Vagina (tissue), 2 donors: ENCODE data around the gene SYNM.

ENCODE experiments used
- POLR2A ChIP-seq, 2 donors: fragments of 450-650 bp; IDR thresholded peaks; one replicate each; pipeline ENCODE4 v1.6.1; 2017; ENCODE audit warnings: antibody characterized with exemption in 2 of 2, mild to moderate bottlenecking in 2 of 2, moderate library complexity in 2 of 2
- TF ChIP-seq, protein P1 (sequence below), 3 experiments: fragments of 450-650 bp in 2 of 3; fragments of 200-600 bp in 1 of 3; sonication (generic) in 1 of 3; IDR thresholded peaks; one replicate each; pipeline ENCODE4 v1.5.1; 2017 to 2019; ENCODE audit warnings: antibody characterized with exemption in 3 of 3, mild to moderate bottlenecking in 2 of 3, moderate library complexity in 2 of 3

DNA sequence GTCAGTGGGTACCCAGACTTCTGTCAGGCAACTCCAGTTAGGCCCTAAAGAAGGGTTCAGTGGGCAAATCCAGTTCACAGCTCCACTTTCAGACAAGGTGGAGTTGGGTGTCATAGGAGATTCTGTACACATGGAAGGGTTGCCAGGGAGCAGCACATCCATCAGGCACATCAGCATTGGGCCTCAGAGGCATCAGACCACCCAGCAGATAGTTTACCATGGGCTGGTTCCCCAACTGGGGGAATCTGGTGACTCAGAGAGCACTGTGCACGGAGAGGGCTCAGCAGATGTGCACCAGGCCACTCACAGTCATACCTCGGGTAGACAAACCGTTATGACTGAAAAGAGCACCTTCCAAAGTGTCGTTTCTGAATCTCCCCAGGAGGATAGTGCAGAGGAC lies 27.2 kb downstream of the SYNM start:
- TF ChIP-seq, protein P1, sequence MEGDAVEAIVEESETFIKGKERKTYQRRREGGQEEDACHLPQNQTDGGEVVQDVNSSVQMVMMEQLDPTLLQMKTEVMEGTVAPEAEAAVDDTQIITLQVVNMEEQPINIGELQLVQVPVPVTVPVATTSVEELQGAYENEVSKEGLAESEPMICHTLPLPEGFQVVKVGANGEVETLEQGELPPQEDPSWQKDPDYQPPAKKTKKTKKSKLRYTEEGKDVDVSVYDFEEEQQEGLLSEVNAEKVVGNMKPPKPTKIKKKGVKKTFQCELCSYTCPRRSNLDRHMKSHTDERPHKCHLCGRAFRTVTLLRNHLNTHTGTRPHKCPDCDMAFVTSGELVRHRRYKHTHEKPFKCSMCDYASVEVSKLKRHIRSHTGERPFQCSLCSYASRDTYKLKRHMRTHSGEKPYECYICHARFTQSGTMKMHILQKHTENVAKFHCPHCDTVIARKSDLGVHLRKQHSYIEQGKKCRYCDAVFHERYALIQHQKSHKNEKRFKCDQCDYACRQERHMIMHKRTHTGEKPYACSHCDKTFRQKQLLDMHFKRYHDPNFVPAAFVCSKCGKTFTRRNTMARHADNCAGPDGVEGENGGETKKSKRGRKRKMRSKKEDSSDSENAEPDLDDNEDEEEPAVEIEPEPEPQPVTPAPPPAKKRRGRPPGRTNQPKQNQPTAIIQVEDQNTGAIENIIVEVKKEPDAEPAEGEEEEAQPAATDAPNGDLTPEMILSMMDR (IDR thresholded peaks at IDR 0.05): no peak
- TF ChIP-seq POLR2A (IDR thresholded peaks at IDR 0.05): no peak
